B cell (primary cell): ENCODE measurements around the gene TRIM15.

ENCODE experiments used
- EZH2 ChIP-seq: IDR thresholded peaks from 2 replicates; pipeline ENCODE4 v1.6.1; 2012; ENCODE audit warnings: borderline replicate concordance, low read depth, mild to moderate bottlenecking, moderate library complexity, low read length; ENCODE audit not compliant: insufficient read depth, poor library complexity, severe bottlenecking
- TF ChIP-seq, protein P1 (sequence below): fragments of 200-600 bp; IDR thresholded peaks from one replicate; pipeline ENCODE4 v1.8.0; 2022; ENCODE audit warnings: antibody characterized with exemption, mild to moderate bottlenecking

DNA sequence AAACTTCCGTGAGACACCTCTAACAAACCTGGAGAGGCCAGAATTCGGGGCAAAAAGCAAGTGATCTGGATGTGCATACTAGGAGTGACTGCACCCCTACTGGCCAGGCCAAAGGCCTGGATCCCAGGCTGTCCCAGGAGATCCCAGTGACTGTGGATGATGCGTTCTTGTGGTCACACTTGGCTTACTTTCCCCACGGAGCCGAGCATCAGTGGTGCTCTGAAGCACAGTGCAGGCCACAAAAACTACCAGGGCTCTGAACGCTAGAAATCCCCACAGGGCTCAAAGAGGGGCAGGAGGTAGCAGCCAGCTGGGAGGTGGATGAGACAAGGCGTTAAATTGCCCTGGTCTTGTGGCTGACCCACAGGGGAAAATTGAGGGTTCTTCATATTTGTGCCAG lies 42.8 kb downstream of the TRIM15 start:
- TF ChIP-seq, protein P1, sequence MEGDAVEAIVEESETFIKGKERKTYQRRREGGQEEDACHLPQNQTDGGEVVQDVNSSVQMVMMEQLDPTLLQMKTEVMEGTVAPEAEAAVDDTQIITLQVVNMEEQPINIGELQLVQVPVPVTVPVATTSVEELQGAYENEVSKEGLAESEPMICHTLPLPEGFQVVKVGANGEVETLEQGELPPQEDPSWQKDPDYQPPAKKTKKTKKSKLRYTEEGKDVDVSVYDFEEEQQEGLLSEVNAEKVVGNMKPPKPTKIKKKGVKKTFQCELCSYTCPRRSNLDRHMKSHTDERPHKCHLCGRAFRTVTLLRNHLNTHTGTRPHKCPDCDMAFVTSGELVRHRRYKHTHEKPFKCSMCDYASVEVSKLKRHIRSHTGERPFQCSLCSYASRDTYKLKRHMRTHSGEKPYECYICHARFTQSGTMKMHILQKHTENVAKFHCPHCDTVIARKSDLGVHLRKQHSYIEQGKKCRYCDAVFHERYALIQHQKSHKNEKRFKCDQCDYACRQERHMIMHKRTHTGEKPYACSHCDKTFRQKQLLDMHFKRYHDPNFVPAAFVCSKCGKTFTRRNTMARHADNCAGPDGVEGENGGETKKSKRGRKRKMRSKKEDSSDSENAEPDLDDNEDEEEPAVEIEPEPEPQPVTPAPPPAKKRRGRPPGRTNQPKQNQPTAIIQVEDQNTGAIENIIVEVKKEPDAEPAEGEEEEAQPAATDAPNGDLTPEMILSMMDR = no peak
- TF ChIP-seq EZH2 = no peak
